LNCAP (cell line): ENCODE data around the gene TMEM184B.

Experiments
- TF ChIP-seq, protein P1 (sequence below): fragments of 450-650 bp; IDR thresholded peaks from 2 replicates; pipeline ENCODE4 v1.5.1; 2017; ENCODE audit warnings: mild to moderate bottlenecking

The TMEM184B gene

DNA sequence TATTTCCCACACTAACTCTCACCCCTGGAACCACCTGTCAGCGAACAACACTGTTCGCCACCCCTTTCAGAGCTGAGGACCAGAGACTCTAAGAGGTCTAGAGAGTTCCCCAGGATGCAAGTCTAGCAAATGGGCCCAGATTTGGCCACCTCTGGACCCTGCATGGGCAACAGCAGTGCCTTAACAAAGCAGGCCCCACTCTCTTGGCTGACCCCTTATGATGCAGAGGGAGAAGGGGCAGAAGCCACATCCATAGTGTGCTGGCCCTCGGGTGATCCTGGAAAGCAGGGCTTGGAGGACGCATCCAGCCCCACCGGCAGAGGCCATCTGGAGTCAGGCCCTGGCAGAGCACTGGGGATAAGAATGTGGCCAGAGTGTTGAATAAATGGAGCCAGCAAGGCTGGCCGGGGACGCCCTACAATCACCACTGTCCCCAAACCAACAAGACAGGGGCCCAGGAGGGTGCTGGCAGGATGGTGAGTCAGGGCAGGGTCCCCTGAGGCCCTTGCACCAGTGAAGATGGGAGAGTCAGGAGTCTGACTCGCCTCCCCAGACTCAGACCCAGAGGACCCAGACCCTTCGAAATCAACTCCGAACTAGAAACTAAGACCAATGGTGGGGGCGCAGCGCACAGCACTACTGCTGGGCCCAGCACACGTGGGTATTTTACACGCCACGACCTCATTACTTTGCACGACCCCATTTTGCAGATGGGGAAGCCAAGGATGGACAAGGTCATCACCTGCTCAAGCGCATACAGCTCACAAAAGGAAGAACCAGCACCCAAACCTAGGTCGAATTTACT, 37.9 kb upstream of the TMEM184B start:
- TF ChIP-seq, protein P1, sequence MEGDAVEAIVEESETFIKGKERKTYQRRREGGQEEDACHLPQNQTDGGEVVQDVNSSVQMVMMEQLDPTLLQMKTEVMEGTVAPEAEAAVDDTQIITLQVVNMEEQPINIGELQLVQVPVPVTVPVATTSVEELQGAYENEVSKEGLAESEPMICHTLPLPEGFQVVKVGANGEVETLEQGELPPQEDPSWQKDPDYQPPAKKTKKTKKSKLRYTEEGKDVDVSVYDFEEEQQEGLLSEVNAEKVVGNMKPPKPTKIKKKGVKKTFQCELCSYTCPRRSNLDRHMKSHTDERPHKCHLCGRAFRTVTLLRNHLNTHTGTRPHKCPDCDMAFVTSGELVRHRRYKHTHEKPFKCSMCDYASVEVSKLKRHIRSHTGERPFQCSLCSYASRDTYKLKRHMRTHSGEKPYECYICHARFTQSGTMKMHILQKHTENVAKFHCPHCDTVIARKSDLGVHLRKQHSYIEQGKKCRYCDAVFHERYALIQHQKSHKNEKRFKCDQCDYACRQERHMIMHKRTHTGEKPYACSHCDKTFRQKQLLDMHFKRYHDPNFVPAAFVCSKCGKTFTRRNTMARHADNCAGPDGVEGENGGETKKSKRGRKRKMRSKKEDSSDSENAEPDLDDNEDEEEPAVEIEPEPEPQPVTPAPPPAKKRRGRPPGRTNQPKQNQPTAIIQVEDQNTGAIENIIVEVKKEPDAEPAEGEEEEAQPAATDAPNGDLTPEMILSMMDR, result no peak

- TF ChIP-seq, protein P1, result no peak
Observed at GRCh38 chr22:38309614-38310517, 37.1 kb upstream of the TMEM184B start.

- TF ChIP-seq, protein P1, result no peak
Observed at GRCh38 chr22:38308791-38309498, 36.1 kb upstream of the TMEM184B start.

GRCh38 chr22:38305471-38306448, 33.0 kb upstream of the TMEM184B start:
- TF ChIP-seq, protein P1, result no peak

DNA sequence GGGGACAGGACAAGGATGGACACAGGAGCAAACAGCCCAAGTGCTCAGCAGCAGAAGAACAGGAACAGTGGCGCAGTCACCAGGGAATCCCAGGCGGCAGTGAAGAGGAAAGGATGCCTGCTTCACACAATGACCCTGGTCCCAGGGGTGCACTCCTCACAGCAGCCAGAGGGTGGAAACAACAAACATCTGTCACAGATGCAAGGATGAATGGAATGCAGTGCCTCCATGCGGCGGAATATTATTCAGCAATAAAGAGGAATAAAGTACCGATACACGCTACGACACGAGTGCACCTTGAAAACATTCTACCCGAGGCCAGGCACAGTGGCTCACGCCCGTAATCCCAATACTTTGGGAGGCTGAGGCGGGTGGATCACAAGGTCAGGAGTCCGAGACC, 31.7 kb upstream of the TMEM184B start:
- TF ChIP-seq, protein P1, result no peak

GRCh38 chr22:38303974-38304373, 31.2 kb upstream of the TMEM184B start:
- TF ChIP-seq, protein P1, result no peak
